ENCODE results near the gene AATK.
"Not testable (repeated sequence)": the region's sequence is repeated elsewhere in the genome, so short reads cannot be mapped to it uniquely, and the experiment has no call there.

AATK gene

GRCh38 chr17:81161972-81162371 lies 4.0 kb downstream of the AATK start:
- DNase-seq: no peak

DNA sequence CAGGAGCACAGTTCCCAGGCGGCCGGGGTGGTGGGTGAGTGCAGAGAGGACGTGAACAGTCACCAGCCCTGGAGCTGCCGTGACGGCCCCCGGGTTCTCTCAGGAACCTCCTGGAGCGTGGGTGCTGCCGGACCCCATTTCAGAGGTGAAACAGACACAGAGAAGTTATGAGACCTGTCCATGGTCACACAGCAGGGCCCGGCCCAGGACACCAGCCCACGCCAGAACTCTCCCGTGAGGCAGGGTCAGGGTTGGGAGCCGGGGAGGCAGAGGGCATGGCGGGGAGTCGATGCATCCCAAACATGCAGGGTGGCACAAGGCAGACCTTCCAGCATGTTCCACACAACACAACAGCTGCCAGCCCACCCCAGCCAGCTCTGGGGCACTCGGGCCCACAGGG lies 4.5 kb downstream of the AATK start:
- DNase-seq: no peak

GRCh38 chr17:81160747-81161453 lies 5.1 kb downstream of the AATK start:
- no peak for DNase-seq

DNA sequence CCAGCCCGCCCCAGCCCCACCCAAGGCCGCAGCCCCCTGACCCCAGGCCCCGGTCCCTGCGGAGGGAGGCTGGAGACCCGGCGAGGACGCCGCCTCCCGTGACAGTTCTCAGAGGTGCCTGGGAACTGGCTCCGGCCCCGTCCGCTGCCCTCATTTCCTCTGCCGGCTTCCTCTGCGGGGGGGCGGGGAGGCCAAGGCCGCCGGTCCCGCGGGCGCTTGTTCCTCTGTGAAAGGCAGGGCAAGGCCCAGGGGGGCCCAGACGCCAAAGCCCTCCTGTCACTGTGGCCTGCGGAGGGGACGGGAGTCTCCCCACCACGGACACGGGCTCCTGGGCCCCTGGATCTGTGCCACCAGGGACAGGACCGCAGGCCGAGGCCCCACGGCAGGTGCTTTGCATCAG lies 5.7 kb downstream of the AATK start:
- peak in 16 of 56 donors; percentile 7 to 59 (median 22) for DNase-seq

- DNase-seq: no peak
Observed at GRCh38 chr17:81159611-81160265, 6.3 kb downstream of the AATK start.

- DNase-seq: no peak
Observed at GRCh38 chr17:81158688-81159590, 7.1 kb downstream of the AATK start.

- DNase-seq: no peak
Observed at GRCh38 chr17:81157848-81158687, 8.0 kb downstream of the AATK start.

GRCh38 chr17:81156866-81157805 lies 8.9 kb downstream of the AATK start:
- no peak for DNase-seq

GRCh38 chr17:81154961-81155360 lies 11.1 kb downstream of the AATK start:
- DNase-seq: no peak

DNA sequence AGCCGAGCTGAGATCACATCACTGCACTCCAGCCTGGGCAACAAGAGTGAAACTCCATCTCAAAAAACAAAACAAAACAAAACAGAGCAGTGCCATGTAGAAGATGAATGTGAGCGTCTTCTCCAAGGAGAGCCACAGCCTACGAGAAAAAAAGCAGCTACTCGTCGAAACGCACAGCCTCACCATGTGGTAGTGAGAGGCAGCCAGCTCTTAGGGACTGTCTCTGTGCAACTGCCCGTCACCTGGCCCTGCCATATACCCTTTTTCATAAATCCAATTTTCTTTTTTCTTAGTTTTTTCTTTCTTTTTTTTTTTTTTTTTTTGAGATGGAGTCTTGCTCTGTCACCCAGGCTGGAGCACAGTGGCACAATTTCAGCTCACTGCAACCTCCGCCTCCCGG lies 12.0 kb downstream of the AATK start:
- peak in 1 of 56 donors; percentile 19 for DNase-seq

GRCh38 chr17:81153340-81153803 lies 12.6 kb downstream of the AATK start:
- peak in 52 of 56 donors; percentile 27 to 91 (median 78) for DNase-seq

DNA sequence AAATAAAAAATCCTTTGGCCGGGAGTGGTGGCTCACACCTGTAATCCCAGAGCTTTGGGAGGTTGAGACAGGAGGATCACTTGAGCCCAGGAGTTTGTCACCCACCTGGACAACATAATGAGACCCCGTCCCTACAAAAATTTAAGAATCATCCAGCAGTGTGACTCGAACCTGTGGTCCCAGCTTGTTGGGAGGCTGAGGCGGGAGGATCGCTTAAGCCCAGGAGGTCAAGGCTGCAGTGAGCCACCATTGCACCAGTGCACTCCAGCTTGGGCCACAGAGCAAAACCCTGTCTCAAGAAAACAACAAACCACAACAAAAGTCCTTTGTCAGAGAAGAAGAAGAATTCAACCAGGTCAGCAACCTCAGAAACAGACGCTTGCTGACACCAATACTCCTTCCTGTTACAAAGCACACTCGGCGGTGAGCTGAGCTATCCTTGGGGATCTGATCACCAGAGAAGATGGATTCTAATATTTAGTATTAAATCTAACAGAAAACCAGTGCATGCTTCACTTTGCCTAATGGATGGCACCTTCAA lies 13.7 kb downstream of the AATK start:
- no peak for DNase-seq

- no peak for DNase-seq
Observed at GRCh38 chr17:81151278-81151677, 14.7 kb downstream of the AATK start.

DNA sequence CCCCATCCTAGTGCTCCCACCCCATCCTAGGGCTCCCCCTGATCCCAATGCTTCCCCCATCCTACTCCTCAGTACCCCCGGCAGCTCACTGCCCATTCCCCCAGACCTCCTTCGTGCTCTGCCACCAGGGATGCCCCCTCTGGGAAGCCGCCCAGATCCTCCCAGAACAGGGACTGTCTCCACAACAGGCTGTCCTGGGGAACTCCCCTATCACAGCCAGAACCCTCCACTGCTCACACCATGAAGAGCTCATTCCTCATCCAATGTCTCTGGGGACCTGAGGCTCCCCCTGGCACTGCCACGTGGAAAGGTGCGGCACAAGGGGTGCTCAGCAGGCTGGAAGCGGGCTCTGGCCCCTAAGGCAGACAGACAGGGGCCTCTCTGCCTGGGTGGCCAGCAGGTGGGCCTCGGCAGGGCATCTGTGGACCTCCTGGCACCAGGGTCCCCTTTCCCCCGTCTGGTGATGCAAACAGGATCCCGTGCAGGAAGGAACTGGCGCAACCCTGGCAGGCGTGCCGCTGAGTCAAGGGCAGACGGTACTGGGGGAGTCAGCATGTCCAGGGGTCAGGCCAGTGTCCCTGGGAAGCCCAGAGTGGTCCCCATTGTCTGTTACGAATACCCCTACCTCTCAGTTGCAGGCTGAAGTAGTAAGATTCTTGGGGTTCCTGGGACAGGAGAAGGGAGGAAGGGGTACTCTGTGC lies 15.5 kb downstream of the AATK start:
- DNase-seq: no peak

- no peak for DNase-seq
Observed at GRCh38 chr17:81148986-81149533, 17.0 kb downstream of the AATK start.

DNA sequence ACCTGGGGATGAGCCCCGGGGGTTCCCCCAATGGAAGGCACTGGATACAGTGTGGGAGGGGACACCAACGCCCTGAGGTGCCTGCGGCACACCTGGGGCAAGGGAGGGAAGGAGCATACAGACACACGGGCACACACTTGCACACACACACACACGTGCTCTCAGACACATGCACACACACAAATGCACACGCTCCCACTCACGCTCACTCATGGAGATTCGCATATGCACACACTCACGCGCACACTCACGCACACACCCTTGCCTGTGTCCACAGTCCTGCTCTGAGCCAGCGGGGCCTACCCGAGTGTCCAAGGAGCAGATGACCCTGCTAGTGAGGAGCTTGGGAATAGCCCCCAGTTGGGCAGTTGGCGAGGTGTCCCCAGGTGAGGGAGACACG lies 17.4 kb downstream of the AATK start:
- DNase-seq: no peak

- DNase-seq: no peak
Observed at GRCh38 chr17:81147701-81148100, 18.3 kb downstream of the AATK start.

DNA sequence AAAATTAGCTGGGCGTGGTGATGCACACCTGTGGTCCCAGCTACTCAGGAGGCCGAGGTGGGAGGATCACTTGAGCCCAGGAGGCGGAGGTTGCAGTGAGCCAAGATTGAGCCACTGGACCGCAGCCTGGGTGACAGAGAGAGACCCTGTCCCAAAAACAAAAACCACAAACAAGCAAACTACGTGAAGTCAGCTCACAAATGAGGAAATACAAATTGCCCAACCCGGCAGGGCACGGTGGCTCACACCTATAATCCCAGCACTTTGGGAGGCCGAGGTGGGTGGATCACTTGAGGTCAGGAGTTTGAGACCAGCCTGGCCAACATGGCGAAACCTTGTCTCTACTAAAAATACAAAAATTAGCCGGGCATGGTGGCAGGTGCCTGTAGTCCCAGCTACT lies 19.8 kb downstream of the AATK start:
- not testable (repeated sequence) for DNase-seq

GRCh38 chr17:81144423-81144781 lies 21.6 kb downstream of the AATK start:
- DNase-seq: no peak

All from nucleus accumbens (tissue), 56 donors.